Measurements from ENCODE around the gene PRUNE2.

The PRUNE2 gene

GRCh38 chr9:76686756-76687155, 219.2 kb downstream of the PRUNE2 start:
- Histone ChIP-seq H3K79me2 (ENCODE audit: insufficient read depth, low read length) (no peaks in the 10 kb centered on the region), H3K27me3 (ENCODE audit: insufficient read depth, low read length, poor library complexity) (peaks cover 2% of the 10 kb centered on the region), H3K9ac (ENCODE audit: low read depth, low read length) (no peak overlapping the region), H2AFZ (ENCODE audit: low read depth, low read length) (no peak overlapping the region), H3K4me3 (ENCODE audit: low read depth in 1 of 2, low read length in 2 of 2) (no peak overlapping the region), H3K27ac (ENCODE audit: low read length) (no peak overlapping the region), H3K36me3 (ENCODE audit: insufficient read depth, low read length) (no peaks in the 10 kb centered on the region), H4K20me1 (ENCODE audit: insufficient read depth, low read length) (no peaks in the 10 kb centered on the region), H3K9me3 (ENCODE audit: insufficient read depth, low read length, severe bottlenecking) (no peaks in the 10 kb centered on the region), H3K4me2 (ENCODE audit: insufficient read depth, low read length) (no peak overlapping the region), H3K4me1 (ENCODE audit: insufficient read depth, low read length) (no peaks in the 10 kb centered on the region)
- ATAC-seq (ENCODE audit: insufficient read depth, low read depth) (no peak), DNase-seq (no peak)
- no peak for TF ChIP-seq EZH2 (IDR thresholded peaks at IDR 0.05; ENCODE audit: borderline replicate concordance, low read depth, low read length, severe bottlenecking)
- TF ChIP-seq CTCF (IDR thresholded peaks at IDR 0.05; ENCODE audit: borderline replicate concordance, extremely low read depth, low read length, poor library complexity, severe bottlenecking), result no peak

GRCh38 chr9:76684213-76684612, 221.7 kb downstream of the PRUNE2 start:
- Histone ChIP-seq H4K20me1 (ENCODE audit: insufficient read depth, low read length) (no peaks in the 10 kb centered on the region), H3K4me1 (ENCODE audit: insufficient read depth, low read length) (no peaks in the 10 kb centered on the region), H3K27ac (ENCODE audit: low read length) (no peak overlapping the region), H3K4me3 (ENCODE audit: low read depth in 1 of 2, low read length in 2 of 2) (no peak overlapping the region), H3K36me3 (ENCODE audit: insufficient read depth, low read length) (no peaks in the 10 kb centered on the region), H3K79me2 (ENCODE audit: insufficient read depth, low read length) (no peaks in the 10 kb centered on the region), H3K4me2 (ENCODE audit: insufficient read depth, low read length) (no peak overlapping the region), H3K9me3 (ENCODE audit: insufficient read depth, low read length, severe bottlenecking) (no peaks in the 10 kb centered on the region), H2AFZ (ENCODE audit: low read depth, low read length) (no peak overlapping the region), H3K9ac (ENCODE audit: low read depth, low read length) (no peak overlapping the region), H3K27me3 (ENCODE audit: insufficient read depth, low read length, poor library complexity) (no peaks in the 10 kb centered on the region)
- ATAC-seq (ENCODE audit: insufficient read depth, low read depth) (no peak), DNase-seq (no peak)
- no peak for TF ChIP-seq CTCF (IDR thresholded peaks at IDR 0.05; ENCODE audit: borderline replicate concordance, extremely low read depth, low read length, poor library complexity, severe bottlenecking)
- no peak for TF ChIP-seq EZH2 (IDR thresholded peaks at IDR 0.05; ENCODE audit: borderline replicate concordance, low read depth, low read length, severe bottlenecking)

- TF ChIP-seq CTCF (IDR thresholded peaks at IDR 0.05; ENCODE audit: borderline replicate concordance, extremely low read depth, low read length, poor library complexity, severe bottlenecking) (no peak), EZH2 (IDR thresholded peaks at IDR 0.05; ENCODE audit: borderline replicate concordance, low read depth, low read length, severe bottlenecking) (no peak)
- Histone ChIP-seq H3K27me3 (ENCODE audit: insufficient read depth, low read length, poor library complexity) (no peaks in the 10 kb centered on the region), H3K4me2 (ENCODE audit: insufficient read depth, low read length) (no peak overlapping the region), H4K20me1 (ENCODE audit: insufficient read depth, low read length) (no peaks in the 10 kb centered on the region), H3K9me3 (ENCODE audit: insufficient read depth, low read length, severe bottlenecking) (no peaks in the 10 kb centered on the region), H3K4me1 (ENCODE audit: insufficient read depth, low read length) (no peaks in the 10 kb centered on the region), H3K36me3 (ENCODE audit: insufficient read depth, low read length) (no peaks in the 10 kb centered on the region), H2AFZ (ENCODE audit: low read depth, low read length) (no peak overlapping the region), H3K27ac (ENCODE audit: low read length) (no peak overlapping the region), H3K4me3 (ENCODE audit: low read depth in 1 of 2, low read length in 2 of 2) (no peak overlapping the region), H3K9ac (ENCODE audit: low read depth, low read length) (no peak overlapping the region), H3K79me2 (ENCODE audit: insufficient read depth, low read length) (no peaks in the 10 kb centered on the region)
- no peak for DNase-seq
- no peak for ATAC-seq (ENCODE audit: insufficient read depth, low read depth)
Observed at GRCh38 chr9:76681556-76681955, 224.4 kb downstream of the PRUNE2 start.
